Hepatocyte (in vitro differentiated cells): ENCODE results near the gene XPO5.

Experiments
- CTCF ChIP-seq: fragments of 200-600 bp; sonication (generic); IDR thresholded peaks from 2 replicates; pipeline ENCODE4 v1.5.1; 2016; ENCODE audit warnings: antibody characterized with exemption, mild to moderate bottlenecking; ENCODE audit not compliant: poor library complexity
- EZH2 ChIP-seq: fragments of 200-600 bp; sonication (generic); IDR thresholded peaks from 2 replicates; pipeline ENCODE4 v1.6.1; 2016; ENCODE audit warnings: antibody characterized with exemption, mild to moderate bottlenecking, borderline replicate concordance
- EZH2phosphoT487 ChIP-seq: fragments of 200-600 bp; sonication (generic); IDR thresholded peaks from one replicate; pipeline ENCODE4 v1.6.1; 2018; ENCODE audit warnings: antibody characterized with exemption, mild to moderate bottlenecking, low read depth, moderate library complexity; ENCODE audit not compliant: unreplicated experiment, severe bottlenecking

GRCh38 chr6:43472515-43472914, 103.3 kb downstream of the XPO5 start:
- no peak for TF ChIP-seq CTCF
- TF ChIP-seq EZH2: no peak
- no peak for TF ChIP-seq EZH2phosphoT487
